ENCODE results near the gene MEGF11.

- no peak for TF ChIP-seq POLR2AphosphoS5 (IDR thresholded peaks at IDR 0.05)
- no peak for TF ChIP-seq CTCF (IDR thresholded peaks at IDR 0.05)
- no peak for TF ChIP-seq POLR2A (IDR thresholded peaks at IDR 0.05)
Observed at GRCh38 chr15:65903296-65904073, 350.1 kb downstream of the MEGF11 start.
